ENCODE results near the gene MED25.

The MED25 gene

GRCh38 chr19:49861107-49861506 lies 43.0 kb downstream of the MED25 start:
- peak; percentile 47 for DNase-seq (ENCODE audit: low read depth)
- TF ChIP-seq CTCF (IDR thresholded peaks at IDR 0.05; ENCODE audit: insufficient read depth, low read depth, low read length, missing control alignments) = no peak
- no peak overlapping the region for H3K4me3 ChIP-seq (ENCODE audit: low read length)

GRCh38 chr19:49861541-49862378 lies 43.7 kb downstream of the MED25 start:
- H3K4me3 ChIP-seq (ENCODE audit: low read length) = no peak overlapping the region
- TF ChIP-seq CTCF (IDR thresholded peaks at IDR 0.05; ENCODE audit: insufficient read depth, low read depth, low read length, missing control alignments) = no peak
- peak; percentile 24 for DNase-seq (ENCODE audit: low read depth)

GRCh38 chr19:49862391-49863253 lies 44.5 kb downstream of the MED25 start:
- no peak overlapping the region for H3K4me3 ChIP-seq (ENCODE audit: low read length)
- TF ChIP-seq CTCF (IDR thresholded peaks at IDR 0.05; ENCODE audit: insufficient read depth, low read depth, low read length, missing control alignments) = peak; percentile 20
- no peak for DNase-seq (ENCODE audit: low read depth)

GRCh38 chr19:49863254-49863934 lies 45.3 kb downstream of the MED25 start:
- no peak for TF ChIP-seq CTCF (IDR thresholded peaks at IDR 0.05; ENCODE audit: insufficient read depth, low read depth, low read length, missing control alignments)
- no peak for DNase-seq (ENCODE audit: low read depth)
- H3K4me3 ChIP-seq (ENCODE audit: low read length) = no peak overlapping the region

GRCh38 chr19:49863935-49864320 lies 45.8 kb downstream of the MED25 start:
- no peak for TF ChIP-seq CTCF (IDR thresholded peaks at IDR 0.05; ENCODE audit: insufficient read depth, low read depth, low read length, missing control alignments)
- H3K4me3 ChIP-seq (ENCODE audit: low read length) = no peak overlapping the region
- no peak for DNase-seq (ENCODE audit: low read depth)

GRCh38 chr19:49864890-49865289 lies 46.8 kb downstream of the MED25 start:
- no peak for DNase-seq (ENCODE audit: low read depth)
- no peak for TF ChIP-seq CTCF (IDR thresholded peaks at IDR 0.05; ENCODE audit: insufficient read depth, low read depth, low read length, missing control alignments)
- no peak overlapping the region for H3K4me3 ChIP-seq (ENCODE audit: low read length)

Measured in epithelial cell of esophagus (primary cell).